SU-DHL-6 (cell line): ENCODE results near the gene SLC6A7.

Experiments used
- CTCF ChIP-seq: fragments of 200-600 bp; sonication (generic); IDR thresholded peaks from one replicate; pipeline ENCODE4 v1.5.1; 2017; ENCODE audit warnings: antibody characterized with exemption, mild to moderate bottlenecking, low read length, moderate library complexity; ENCODE audit not compliant: insufficient read depth, poor library complexity, severe bottlenecking
- EZH2phosphoT487 ChIP-seq: fragments of 200-600 bp; sonication (generic), shearing (Covaris generic); conservative IDR thresholded peaks from 2 replicates; pipeline ENCODE4 v1.6.1; 2018; ENCODE audit warnings: mild to moderate bottlenecking, antibody characterized with exemption, low read length, moderate library complexity, mixed read lengths

GRCh38 chr5:150177721-150178120, 12.1 kb upstream of the SLC6A7 start:
- no peak for TF ChIP-seq CTCF
- no peak for TF ChIP-seq EZH2phosphoT487
